ENCODE results near the gene RTKN2. TPM values are rescaled to one million over a fixed set of nuclear protein-coding genes. Genes with fewer than 3 reads are reported as not detected.

The RTKN2 gene
- total RNA-seq, 1 donor from 2014 or later: 2.9 TPM

- intact Hi-C loops (cut with micrococcal nuclease): no loop called here
- no peak overlapping the region for H3K27ac Mint-ChIP-seq
- no peak for DNase-seq (ENCODE audit: low spot score)
- H3K9me3 Mint-ChIP-seq: no peaks in the 10 kb centered on the region
- H3K4me3 Mint-ChIP-seq (ENCODE audit: low read depth): no peak overlapping the region
- H3K36me3 Mint-ChIP-seq (ENCODE audit: low read depth): no peaks in the 10 kb centered on the region
- H3K27me3 Mint-ChIP-seq (ENCODE audit: low read depth): peaks cover 23% of the 10 kb centered on the region
- no peaks in the 10 kb centered on the region for H3K4me1 Mint-ChIP-seq (ENCODE audit: low read depth)
Measured at GRCh38 chr10:62278441-62278910, 9.8 kb upstream of the RTKN2 start.

GRCh38 chr10:62277971-62278370, 9.3 kb upstream of the RTKN2 start:
- no peaks in the 10 kb centered on the region for H3K36me3 Mint-ChIP-seq (ENCODE audit: low read depth)
- H3K9me3 Mint-ChIP-seq: no peaks in the 10 kb centered on the region
- intact Hi-C loops (cut with micrococcal nuclease): no loop called here
- no peak overlapping the region for H3K4me3 Mint-ChIP-seq (ENCODE audit: low read depth)
- no peak for DNase-seq (ENCODE audit: low spot score)
- H3K27ac Mint-ChIP-seq: no peak overlapping the region
- no peaks in the 10 kb centered on the region for H3K4me1 Mint-ChIP-seq (ENCODE audit: low read depth)
- peaks cover 23% of the 10 kb centered on the region for H3K27me3 Mint-ChIP-seq (ENCODE audit: low read depth)

GRCh38 chr10:62270020-62270419, 1.4 kb upstream of the RTKN2 start:
- intact Hi-C loops (cut with micrococcal nuclease): no loop called here
- DNase-seq (ENCODE audit: low spot score): no peak
- peaks cover 38% of the 10 kb centered on the region for H3K27me3 Mint-ChIP-seq (ENCODE audit: low read depth)
- H3K4me3 Mint-ChIP-seq (ENCODE audit: low read depth): peak overlapping the region; percentile 85
- H3K9me3 Mint-ChIP-seq: no peaks in the 10 kb centered on the region
- H3K27ac Mint-ChIP-seq: no peak overlapping the region
- no peaks in the 10 kb centered on the region for H3K36me3 Mint-ChIP-seq (ENCODE audit: low read depth)
- H3K4me1 Mint-ChIP-seq (ENCODE audit: low read depth): peaks cover 20% of the 10 kb centered on the region

- intact Hi-C loops (cut with micrococcal nuclease): loop anchor here (5.0 to 10.0 kb wide), 3 partner anchors 114 to 983 kb away; no protein-coding TSS in a partner anchor
- H3K4me3 Mint-ChIP-seq (ENCODE audit: low read depth): peak overlapping the region; percentile 85
- no peaks in the 10 kb centered on the region for H3K36me3 Mint-ChIP-seq (ENCODE audit: low read depth)
- H3K9me3 Mint-ChIP-seq: no peaks in the 10 kb centered on the region
- peaks cover 25% of the 10 kb centered on the region for H3K4me1 Mint-ChIP-seq (ENCODE audit: low read depth)
- H3K27ac Mint-ChIP-seq: no peak overlapping the region
- peaks cover 36% of the 10 kb centered on the region for H3K27me3 Mint-ChIP-seq (ENCODE audit: low read depth)
- DNase-seq (ENCODE audit: low spot score): no peak
Measured at GRCh38 chr10:62268027-62268398, 631 bp downstream of the RTKN2 start.

GRCh38 chr10:62266611-62267010, 2.0 kb downstream of the RTKN2 start:
- Mint-ChIP-seq H3K27me3 (ENCODE audit: low read depth) (peaks cover 30% of the 10 kb centered on the region), H3K27ac (no peak overlapping the region), H3K9me3 (no peaks in the 10 kb centered on the region), H3K36me3 (ENCODE audit: low read depth) (no peaks in the 10 kb centered on the region), H3K4me3 (ENCODE audit: low read depth) (no peak overlapping the region), H3K4me1 (ENCODE audit: low read depth) (peaks cover 25% of the 10 kb centered on the region)
- intact Hi-C loops (cut with micrococcal nuclease): loop anchor here (5.0 to 10.0 kb wide), 3 partner anchors 116 to 982 kb away; no protein-coding TSS in a partner anchor
- no peak for DNase-seq (ENCODE audit: low spot score)

- Mint-ChIP-seq H3K4me1 (ENCODE audit: low read depth) (peaks cover 25% of the 10 kb centered on the region), H3K4me3 (ENCODE audit: low read depth) (no peak overlapping the region), H3K36me3 (ENCODE audit: low read depth) (no peaks in the 10 kb centered on the region), H3K9me3 (no peaks in the 10 kb centered on the region), H3K27me3 (ENCODE audit: low read depth) (peaks cover 26% of the 10 kb centered on the region), H3K27ac (no peak overlapping the region)
- no peak for DNase-seq (ENCODE audit: low spot score)
- intact Hi-C loops (cut with micrococcal nuclease): loop anchor here (5.0 to 10.0 kb wide), 3 partner anchors 116 to 981 kb away; no protein-coding TSS in a partner anchor
Measured at GRCh38 chr10:62266147-62266546, 2.5 kb downstream of the RTKN2 start.

GRCh38 chr10:62264702-62265436, 3.8 kb downstream of the RTKN2 start:
- no peaks in the 10 kb centered on the region for H3K9me3 Mint-ChIP-seq
- peaks cover 20% of the 10 kb centered on the region for H3K27me3 Mint-ChIP-seq (ENCODE audit: low read depth)
- no peak overlapping the region for H3K27ac Mint-ChIP-seq
- no peaks in the 10 kb centered on the region for H3K36me3 Mint-ChIP-seq (ENCODE audit: low read depth)
- no peak overlapping the region for H3K4me3 Mint-ChIP-seq (ENCODE audit: low read depth)
- peaks cover 21% of the 10 kb centered on the region for H3K4me1 Mint-ChIP-seq (ENCODE audit: low read depth)
- intact Hi-C loops (cut with micrococcal nuclease): loop anchor here (5.0 to 10.0 kb wide), 3 partner anchors 117 to 980 kb away; no protein-coding TSS in a partner anchor
- DNase-seq (ENCODE audit: low spot score): no peak

- DNase-seq (ENCODE audit: low spot score): no peak
- Mint-ChIP-seq H3K36me3 (ENCODE audit: low read depth) (no peaks in the 10 kb centered on the region), H3K9me3 (no peaks in the 10 kb centered on the region), H3K27ac (no peak overlapping the region), H3K4me1 (ENCODE audit: low read depth) (peaks cover 16% of the 10 kb centered on the region), H3K4me3 (ENCODE audit: low read depth) (no peak overlapping the region), H3K27me3 (ENCODE audit: low read depth) (peaks cover 15% of the 10 kb centered on the region)
- intact Hi-C loops (cut with micrococcal nuclease): loop anchor here (10.0 kb wide), 1 partner anchor 979 kb away; no protein-coding TSS in a partner anchor
Measured at GRCh38 chr10:62264126-62264525, 4.5 kb downstream of the RTKN2 start.

GRCh38 chr10:62261666-62262065, 7.0 kb downstream of the RTKN2 start:
- DNase-seq (ENCODE audit: low spot score): no peak
- H3K9me3 Mint-ChIP-seq: no peaks in the 10 kb centered on the region
- peaks cover 7% of the 10 kb centered on the region for H3K4me1 Mint-ChIP-seq (ENCODE audit: low read depth)
- H3K27me3 Mint-ChIP-seq (ENCODE audit: low read depth): peaks cover 3% of the 10 kb centered on the region
- H3K36me3 Mint-ChIP-seq (ENCODE audit: low read depth): no peaks in the 10 kb centered on the region
- intact Hi-C loops (cut with micrococcal nuclease): loop anchor here (10.0 kb wide), 1 partner anchor 977 kb away; no protein-coding TSS in a partner anchor
- H3K27ac Mint-ChIP-seq: no peak overlapping the region
- H3K4me3 Mint-ChIP-seq (ENCODE audit: low read depth): no peak overlapping the region

GRCh38 chr10:62259998-62260397, 8.6 kb downstream of the RTKN2 start:
- intact Hi-C loops (cut with micrococcal nuclease): loop anchor here (10.0 kb wide), 1 partner anchor 975 kb away; no protein-coding TSS in a partner anchor
- no peaks in the 10 kb centered on the region for H3K36me3 Mint-ChIP-seq (ENCODE audit: low read depth)
- no peak for DNase-seq (ENCODE audit: low spot score)

GRCh38 chr10:62259456-62259855, 9.2 kb downstream of the RTKN2 start:
- DNase-seq (ENCODE audit: low spot score): no peak
- H3K27me3 Mint-ChIP-seq (ENCODE audit: low read depth): peaks cover 3% of the 10 kb centered on the region
- H3K36me3 Mint-ChIP-seq (ENCODE audit: low read depth): no peaks in the 10 kb centered on the region
- intact Hi-C loops (cut with micrococcal nuclease): no loop called here
- H3K4me1 Mint-ChIP-seq (ENCODE audit: low read depth): peaks cover under 1% of the 10 kb centered on the region
- no peak overlapping the region for H3K27ac Mint-ChIP-seq
- no peaks in the 10 kb centered on the region for H3K9me3 Mint-ChIP-seq
- no peak overlapping the region for H3K4me3 Mint-ChIP-seq (ENCODE audit: low read depth)

More at GRCh38 chr10:62259998-62260397, 8.6 kb downstream of the RTKN2 start:
- Mint-ChIP-seq H3K27me3 (ENCODE audit: low read depth) (peaks cover 3% of the 10 kb centered on the region), H3K27ac (no peak overlapping the region), H3K4me1 (ENCODE audit: low read depth) (peaks cover 5% of the 10 kb centered on the region), H3K4me3 (ENCODE audit: low read depth) (no peak overlapping the region), H3K9me3 (no peaks in the 10 kb centered on the region)

GRCh38 chr10:62258926-62259325, 9.7 kb downstream of the RTKN2 start:
- no peak overlapping the region for H3K4me3 Mint-ChIP-seq (ENCODE audit: low read depth)
- H3K36me3 Mint-ChIP-seq (ENCODE audit: low read depth): no peaks in the 10 kb centered on the region
- peaks cover 3% of the 10 kb centered on the region for H3K27me3 Mint-ChIP-seq (ENCODE audit: low read depth)
- intact Hi-C loops (cut with micrococcal nuclease): no loop called here
- H3K4me1 Mint-ChIP-seq (ENCODE audit: low read depth): peaks cover 3% of the 10 kb centered on the region
- DNase-seq (ENCODE audit: low spot score): no peak
- H3K9me3 Mint-ChIP-seq: peaks cover 4% of the 10 kb centered on the region
- no peak overlapping the region for H3K27ac Mint-ChIP-seq

- Mint-ChIP-seq H3K27ac (no peak overlapping the region), H3K9me3 (peaks cover 4% of the 10 kb centered on the region), H3K4me1 (ENCODE audit: low read depth) (peaks cover 14% of the 10 kb centered on the region), H3K4me3 (ENCODE audit: low read depth) (no peak overlapping the region), H3K27me3 (ENCODE audit: low read depth) (peaks cover 2% of the 10 kb centered on the region), H3K36me3 (ENCODE audit: low read depth) (no peaks in the 10 kb centered on the region)
- intact Hi-C loops (cut with micrococcal nuclease): no loop called here
- DNase-seq (ENCODE audit: low spot score): no peak
Measured at GRCh38 chr10:62253704-62254103, 14.9 kb downstream of the RTKN2 start.

Measured in activated T-helper 2 cell treated with anti-CD3 and anti-CD28 coated beads, Interferon-gamma antibody, Interleukin-2, Interleukin-4, amounts not matched to agents 10 μg/mL and 5 μg/mL and 100 μg/mL, durations not matched to agents 14 hours and 24 hours and 36 hours (primary cell).